ENCODE measurements around the gene GBF1.
A peak's percentile ranks its signal among the peaks of the same experiment; 100 is the strongest.

Gene GBF1

GRCh38 chr10:102281102-102281487 is 35.8 kb downstream of the GBF1 start:
- no peak for TF ChIP-seq CTCF (IDR thresholded peaks at IDR 0.05; ENCODE audit: insufficient read depth, low read depth, low read length, missing control alignments)
- peak; percentile 26 for DNase-seq (ENCODE audit: low read depth)
- H3K4me3 ChIP-seq (ENCODE audit: low read depth, low read length): no peak overlapping the region

- no peak for TF ChIP-seq CTCF (IDR thresholded peaks at IDR 0.05; ENCODE audit: insufficient read depth, low read depth, low read length, missing control alignments)
- peak; percentile 31 for DNase-seq (ENCODE audit: low read depth)
- H3K4me3 ChIP-seq (ENCODE audit: low read depth, low read length): no peak overlapping the region
Measured at GRCh38 chr10:102283488-102283887, 38.2 kb downstream of the GBF1 start.

GRCh38 chr10:102283890-102284289 is 38.6 kb downstream of the GBF1 start:
- DNase-seq (ENCODE audit: low read depth): no peak
- TF ChIP-seq CTCF (IDR thresholded peaks at IDR 0.05; ENCODE audit: insufficient read depth, low read depth, low read length, missing control alignments): no peak
- H3K4me3 ChIP-seq (ENCODE audit: low read depth, low read length): peak overlapping the region; percentile 28

DNA sequence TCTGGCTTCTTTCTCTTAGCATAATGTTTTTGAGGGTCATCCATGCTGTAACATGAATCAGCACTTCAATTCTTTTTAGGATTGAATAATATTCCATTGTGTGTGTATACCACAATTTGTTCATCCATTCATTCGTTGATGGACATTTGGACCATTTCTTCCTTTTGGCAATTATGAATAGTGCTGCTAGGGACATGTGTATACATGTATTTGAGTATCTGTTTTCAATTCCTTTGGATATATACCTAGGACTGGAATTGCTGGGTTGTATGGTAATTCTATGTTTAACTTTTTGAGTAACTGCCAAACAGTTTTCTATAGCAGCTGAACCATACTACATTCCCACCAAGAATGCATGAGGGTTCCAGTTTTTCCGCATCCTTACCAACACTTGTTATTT is 39.2 kb downstream of the GBF1 start:
- TF ChIP-seq CTCF (IDR thresholded peaks at IDR 0.05; ENCODE audit: insufficient read depth, low read depth, low read length, missing control alignments): no peak
- H3K4me3 ChIP-seq (ENCODE audit: low read depth, low read length): no peak overlapping the region
- DNase-seq (ENCODE audit: low read depth): no peak

DNA sequence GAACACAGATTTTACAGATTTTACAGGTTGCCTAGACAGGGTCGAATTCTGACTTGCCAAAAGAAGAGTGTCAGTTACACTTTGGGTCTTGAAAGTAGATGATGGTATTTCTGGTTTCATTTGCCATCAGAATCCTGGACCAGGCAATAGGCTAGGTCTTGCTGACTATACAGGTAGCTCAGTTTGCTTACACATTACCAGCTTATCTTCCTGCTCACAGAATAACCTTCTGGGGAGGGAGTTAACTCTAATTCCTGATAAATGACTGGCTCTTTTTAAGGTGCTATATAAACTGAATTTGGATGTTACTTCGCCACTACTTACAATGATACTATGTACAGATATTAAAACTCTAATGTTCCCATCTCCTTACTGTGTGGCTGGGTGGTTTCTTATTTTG is 39.8 kb downstream of the GBF1 start:
- H3K4me3 ChIP-seq (ENCODE audit: low read depth, low read length): no peak overlapping the region
- peak; percentile 10 for DNase-seq (ENCODE audit: low read depth)
- no peak for TF ChIP-seq CTCF (IDR thresholded peaks at IDR 0.05; ENCODE audit: insufficient read depth, low read depth, low read length, missing control alignments)

DNA sequence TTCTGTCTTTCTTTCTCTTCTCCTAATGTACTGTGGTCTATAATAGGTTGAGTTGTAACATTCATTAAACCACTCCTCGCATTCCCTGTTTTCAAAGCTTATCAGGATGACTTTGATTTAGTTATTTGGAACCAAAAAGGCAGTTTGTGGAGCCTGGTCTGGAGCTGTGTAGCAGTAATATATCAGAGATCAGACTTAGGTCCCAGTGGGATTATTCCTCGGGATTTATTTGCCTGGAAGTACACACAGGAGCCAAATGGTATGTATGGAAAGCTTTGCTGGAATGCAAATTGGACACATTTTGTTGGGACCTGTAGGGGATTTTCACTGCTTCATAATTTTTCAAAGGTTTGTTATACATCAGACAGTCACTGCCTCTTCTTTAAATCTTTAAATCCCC is 40.9 kb downstream of the GBF1 start:
- no peak for TF ChIP-seq CTCF (IDR thresholded peaks at IDR 0.05; ENCODE audit: insufficient read depth, low read depth, low read length, missing control alignments)
- no peak for DNase-seq (ENCODE audit: low read depth)
- H3K4me3 ChIP-seq (ENCODE audit: low read depth, low read length): no peak overlapping the region

DNA sequence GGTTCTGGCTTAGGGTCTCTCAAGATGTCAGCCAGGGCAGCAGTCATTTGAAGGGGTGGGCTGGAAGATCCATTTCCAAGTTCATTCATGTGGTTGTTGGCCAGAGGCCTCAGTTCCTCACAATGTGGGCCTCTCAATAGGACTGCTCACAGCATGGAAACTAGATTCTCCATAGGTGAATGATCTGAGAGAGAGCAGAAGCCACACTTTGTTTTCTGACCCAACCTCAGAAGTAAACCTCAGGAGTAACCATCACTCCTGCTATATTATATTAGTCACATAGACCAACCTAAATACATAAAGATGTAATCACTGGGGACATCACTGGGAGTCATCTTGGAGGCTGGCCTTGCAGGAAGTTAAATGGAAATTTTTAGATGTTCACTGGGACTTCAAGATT is 42.2 kb downstream of the GBF1 start:
- peak; percentile 19 for DNase-seq (ENCODE audit: low read depth)
- no peak overlapping the region for H3K4me3 ChIP-seq (ENCODE audit: low read depth, low read length)
- no peak for TF ChIP-seq CTCF (IDR thresholded peaks at IDR 0.05; ENCODE audit: insufficient read depth, low read depth, low read length, missing control alignments)
